ENCODE results near the gene DOCK2. TPM values are rescaled to one million over a fixed set of nuclear protein-coding genes. Genes with fewer than 3 reads are reported as not detected.
A peak's percentile ranks its signal among the peaks of the same experiment; 100 is the strongest.

Gene DOCK2
- polyA plus RNA-seq, 2 of the 4 experiments (the other 2 are of a cell fraction): 2.1 to 4.6 TPM

DNA sequence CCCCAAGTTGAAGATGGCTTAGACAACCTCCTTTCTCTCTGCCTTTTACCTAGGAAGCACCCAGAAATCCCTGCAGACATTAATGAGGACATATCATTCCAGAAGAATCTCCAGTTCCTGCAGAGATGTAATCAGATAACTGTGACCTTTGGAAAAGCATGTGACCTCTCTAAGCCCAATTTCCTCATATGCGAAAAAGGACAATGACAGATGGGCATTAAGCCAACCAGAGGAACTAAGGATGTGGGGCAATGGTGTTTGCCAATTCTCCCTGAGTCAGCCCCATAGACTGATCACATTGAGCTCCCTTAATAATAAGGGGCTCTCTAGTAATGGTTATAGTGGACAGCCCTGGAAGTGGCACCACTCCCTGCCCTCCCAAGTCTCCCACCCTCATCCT, 458.6 kb downstream of the DOCK2 start:
- FAIRE-seq (no peak), DNase-seq (ENCODE audit: low read depth in 1 of 2, low spot score in 1 of 2) (no peak), ATAC-seq (no peak)
- POLR2A ChIA-PET: no interaction called here
- Histone ChIP-seq H3K27ac (no peak overlapping the region), H3K9me3 (no peaks in the 10 kb centered on the region), H3K4me2 (peak overlapping the region; percentile 29; the same call in 1 of the 3 replicates), H3K4me1 (peaks cover 8% of the 10 kb centered on the region; the same call in 1 of the 3 replicates), H3K4me3 (no peak overlapping the region)
- TF ChIP-seq HOXA7 (CRISPR knock-in tag; IDR thresholded peaks at IDR 0.05) (no peak), GATA3 (IDR thresholded peaks at IDR 0.05; ENCODE audit: borderline replicate concordance) (peak; percentile 46; the same call in 1 of the 2 replicates)
- CTCF ChIA-PET: interaction anchor here (5.1 to 33.1 kb wide), 2 partner anchors 89 to 121 kb away, joined by 20 to 691 read pairs; no protein-coding TSS in a partner anchor
- WGBS (ENCODE audit: missing lambda C conversion rate): 6% methylated on average over 1 of the region's 1 CpG

DNA sequence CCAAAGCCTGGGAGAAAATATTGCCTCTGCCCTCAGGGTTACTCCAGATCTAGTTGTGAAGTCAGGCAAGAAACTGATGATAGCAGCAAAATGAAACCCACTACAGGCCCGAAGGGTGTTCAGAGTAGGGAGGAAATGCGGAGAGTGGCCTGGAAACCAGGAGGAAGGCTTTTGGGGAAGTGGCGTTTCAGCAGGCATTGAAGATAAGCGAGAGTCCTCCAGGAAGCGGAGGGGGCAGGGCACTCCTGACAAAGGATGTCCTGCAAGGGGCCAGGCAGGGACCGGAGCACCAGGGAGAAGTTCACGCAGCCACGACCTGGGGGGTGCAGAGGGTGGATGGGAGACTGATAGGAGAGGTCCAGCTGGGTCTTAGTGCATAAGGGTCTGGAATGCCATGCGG, 460.9 kb downstream of the DOCK2 start:
- Histone ChIP-seq H3K9me3 (no peaks in the 10 kb centered on the region), H3K27ac (no peak overlapping the region), H3K4me1 (peaks cover 8% of the 10 kb centered on the region; the same call in 1 of the 3 replicates), H3K4me3 (no peak overlapping the region), H3K4me2 (no peak overlapping the region)
- FAIRE-seq: no peak
- ChIA-PET POLR2A (no interaction called here), CTCF (interaction anchor here (0.6 to 33.1 kb wide), 10 partner anchors 14 to 396 kb away, joined by 3 to 691 read pairs (median 20); no protein-coding TSS in a partner anchor)
- TF ChIP-seq RCOR1 (IDR thresholded peaks at IDR 0.05; ENCODE audit: low read depth, low read length) (no peak), ZNF302 (CRISPR knock-in tag; IDR thresholded peaks at IDR 0.05) (no peak), JUNB (IDR thresholded peaks at IDR 0.05) (no peak), KDM1A (IDR thresholded peaks at IDR 0.05; ENCODE audit: low read depth) (no peak), TFCP2L1 (CRISPR knock-in tag; IDR thresholded peaks at IDR 0.05) (no peak), CHD4 (IDR thresholded peaks at IDR 0.05; ENCODE audit: borderline replicate concordance) (no peak)
- TF ChIP-seq, protein P1, sequence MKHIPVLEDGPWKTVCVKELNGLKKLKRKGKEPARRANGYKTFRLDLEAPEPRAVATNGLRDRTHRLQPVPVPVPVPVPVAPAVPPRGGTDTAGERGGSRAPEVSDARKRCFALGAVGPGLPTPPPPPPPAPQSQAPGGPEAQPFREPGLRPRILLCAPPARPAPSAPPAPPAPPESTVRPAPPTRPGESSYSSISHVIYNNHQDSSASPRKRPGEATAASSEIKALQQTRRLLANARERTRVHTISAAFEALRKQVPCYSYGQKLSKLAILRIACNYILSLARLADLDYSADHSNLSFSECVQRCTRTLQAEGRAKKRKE (CRISPR knock-in tag; IDR thresholded peaks at IDR 0.05; ENCODE audit: low read depth): no peak
- TF ChIP-seq, protein P2, sequence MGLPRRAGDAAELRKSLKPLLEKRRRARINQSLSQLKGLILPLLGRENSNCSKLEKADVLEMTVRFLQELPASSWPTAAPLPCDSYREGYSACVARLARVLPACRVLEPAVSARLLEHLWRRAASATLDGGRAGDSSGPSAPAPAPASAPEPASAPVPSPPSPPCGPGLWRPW (IDR thresholded peaks at IDR 0.05): no peak
- no peak for ATAC-seq
- no peak for DNase-seq (ENCODE audit: low read depth in 1 of 2, low spot score in 1 of 2)
- 86% methylated on average over 9 of the region's 9 CpGs for WGBS (ENCODE audit: missing lambda C conversion rate)

DNA sequence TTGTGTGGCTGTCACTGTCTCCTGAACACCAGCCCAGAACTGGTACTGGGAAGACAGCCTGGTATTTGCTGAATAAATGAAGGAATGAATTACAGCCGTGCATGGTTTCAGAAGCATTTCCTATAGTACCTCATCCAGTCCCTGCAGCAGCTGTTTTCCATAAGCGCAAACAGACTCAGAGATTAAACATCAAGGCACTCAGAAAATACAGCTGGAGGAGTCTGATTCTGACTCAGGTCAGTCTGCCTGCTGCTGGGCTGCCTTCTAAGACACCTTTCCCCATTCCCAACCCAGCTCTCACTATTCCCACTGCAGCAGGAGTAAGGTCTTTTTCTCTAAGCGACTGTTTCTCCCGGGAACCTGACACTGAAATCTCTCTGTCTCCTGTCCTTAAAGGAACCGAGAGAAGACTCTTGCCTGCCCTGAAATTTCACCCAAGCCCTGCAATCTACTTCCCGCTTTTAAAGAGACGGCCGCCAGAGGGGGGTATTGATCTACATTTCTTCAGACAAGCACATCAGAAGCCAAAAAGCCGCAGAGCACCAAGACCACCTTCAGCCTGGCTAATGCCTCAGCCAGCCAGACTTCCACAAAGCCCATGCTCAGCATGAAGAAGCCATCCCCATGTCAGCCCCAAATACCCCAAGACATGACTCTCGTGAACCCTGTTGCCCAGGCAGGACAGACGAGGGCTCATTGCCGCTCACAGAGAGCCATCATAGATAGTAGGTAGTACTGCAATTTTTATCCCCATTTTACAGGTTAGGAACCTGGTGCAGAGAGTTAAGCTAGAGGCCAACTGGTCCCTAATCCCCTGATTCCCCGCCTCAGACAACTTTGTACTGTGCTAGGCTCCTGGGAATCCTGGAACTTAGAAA, 463.2 kb downstream of the DOCK2 start:
- no peak overlapping the region for H3K4me3 ChIP-seq
- ChIA-PET POLR2A (no interaction called here), CTCF (interaction anchor here (0.6 to 33.1 kb wide), 55 partner anchors 8 to 408 kb away, joined by 3 to 691 read pairs (median 4); partner anchors contain the start of genes C5orf58 and INSYN2B)
- H3K4me2 ChIP-seq: no peak overlapping the region; the same call in 2 of the 3 replicates
- ATAC-seq (peak; percentile 80 to 90), FAIRE-seq (no peak), DNase-seq (ENCODE audit: low read depth in 1 of 2, low spot score in 1 of 2) (peak; percentile 54 to 78)
- no peak for TF ChIP-seq CHD4 (IDR thresholded peaks at IDR 0.05; ENCODE audit: borderline replicate concordance)
- no peak for TF ChIP-seq FOSL2 (IDR thresholded peaks at IDR 0.05)
- no peak for TF ChIP-seq FOSL2 (CRISPR knock-in tag; IDR thresholded peaks at IDR 0.05)
- TF ChIP-seq NFE2L2 (conservative IDR thresholded peaks at IDR 0.05; ENCODE audit: low read length): no peak
- TF ChIP-seq PHF8 (IDR thresholded peaks at IDR 0.05; ENCODE audit: borderline replicate concordance, low read depth): no peak
- TF ChIP-seq, protein P1 (CRISPR knock-in tag; IDR thresholded peaks at IDR 0.05; ENCODE audit: low read depth): no peak
- TF ChIP-seq ZNF302 (CRISPR knock-in tag; IDR thresholded peaks at IDR 0.05): no peak
- TF ChIP-seq TFCP2L1 (CRISPR knock-in tag; IDR thresholded peaks at IDR 0.05): no peak
- no peak for TF ChIP-seq MAZ (IDR thresholded peaks at IDR 0.05; ENCODE audit: borderline replicate concordance, low read depth, low read length)
- TF ChIP-seq SREBF2 (IDR thresholded peaks at IDR 0.05): no peak
- TF ChIP-seq EHF (CRISPR knock-in tag; IDR thresholded peaks at IDR 0.05): no peak
- no peak for TF ChIP-seq KDM1A (IDR thresholded peaks at IDR 0.05; ENCODE audit: low read depth)
- TF ChIP-seq RAD21 (conservative IDR thresholded peaks at IDR 0.05 in 1 of 2, IDR thresholded peaks at IDR 0.05 in 1 of 2): peak; percentile 95 to 98
- TF ChIP-seq RNF2 (IDR thresholded peaks at IDR 0.05; ENCODE audit: borderline replicate concordance, low read depth): no peak
- TF ChIP-seq SMC3 (IDR thresholded peaks at IDR 0.05): peak; percentile 99
- no peak for TF ChIP-seq RCOR1 (IDR thresholded peaks at IDR 0.05; ENCODE audit: low read depth, low read length)
- TF ChIP-seq, protein P3, sequence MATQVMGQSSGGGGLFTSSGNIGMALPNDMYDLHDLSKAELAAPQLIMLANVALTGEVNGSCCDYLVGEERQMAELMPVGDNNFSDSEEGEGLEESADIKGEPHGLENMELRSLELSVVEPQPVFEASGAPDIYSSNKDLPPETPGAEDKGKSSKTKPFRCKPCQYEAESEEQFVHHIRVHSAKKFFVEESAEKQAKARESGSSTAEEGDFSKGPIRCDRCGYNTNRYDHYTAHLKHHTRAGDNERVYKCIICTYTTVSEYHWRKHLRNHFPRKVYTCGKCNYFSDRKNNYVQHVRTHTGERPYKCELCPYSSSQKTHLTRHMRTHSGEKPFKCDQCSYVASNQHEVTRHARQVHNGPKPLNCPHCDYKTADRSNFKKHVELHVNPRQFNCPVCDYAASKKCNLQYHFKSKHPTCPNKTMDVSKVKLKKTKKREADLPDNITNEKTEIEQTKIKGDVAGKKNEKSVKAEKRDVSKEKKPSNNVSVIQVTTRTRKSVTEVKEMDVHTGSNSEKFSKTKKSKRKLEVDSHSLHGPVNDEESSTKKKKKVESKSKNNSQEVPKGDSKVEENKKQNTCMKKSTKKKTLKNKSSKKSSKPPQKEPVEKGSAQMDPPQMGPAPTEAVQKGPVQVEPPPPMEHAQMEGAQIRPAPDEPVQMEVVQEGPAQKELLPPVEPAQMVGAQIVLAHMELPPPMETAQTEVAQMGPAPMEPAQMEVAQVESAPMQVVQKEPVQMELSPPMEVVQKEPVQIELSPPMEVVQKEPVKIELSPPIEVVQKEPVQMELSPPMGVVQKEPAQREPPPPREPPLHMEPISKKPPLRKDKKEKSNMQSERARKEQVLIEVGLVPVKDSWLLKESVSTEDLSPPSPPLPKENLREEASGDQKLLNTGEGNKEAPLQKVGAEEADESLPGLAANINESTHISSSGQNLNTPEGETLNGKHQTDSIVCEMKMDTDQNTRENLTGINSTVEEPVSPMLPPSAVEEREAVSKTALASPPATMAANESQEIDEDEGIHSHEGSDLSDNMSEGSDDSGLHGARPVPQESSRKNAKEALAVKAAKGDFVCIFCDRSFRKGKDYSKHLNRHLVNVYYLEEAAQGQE (IDR thresholded peaks at IDR 0.05): no peak
- TF ChIP-seq, protein P4, sequence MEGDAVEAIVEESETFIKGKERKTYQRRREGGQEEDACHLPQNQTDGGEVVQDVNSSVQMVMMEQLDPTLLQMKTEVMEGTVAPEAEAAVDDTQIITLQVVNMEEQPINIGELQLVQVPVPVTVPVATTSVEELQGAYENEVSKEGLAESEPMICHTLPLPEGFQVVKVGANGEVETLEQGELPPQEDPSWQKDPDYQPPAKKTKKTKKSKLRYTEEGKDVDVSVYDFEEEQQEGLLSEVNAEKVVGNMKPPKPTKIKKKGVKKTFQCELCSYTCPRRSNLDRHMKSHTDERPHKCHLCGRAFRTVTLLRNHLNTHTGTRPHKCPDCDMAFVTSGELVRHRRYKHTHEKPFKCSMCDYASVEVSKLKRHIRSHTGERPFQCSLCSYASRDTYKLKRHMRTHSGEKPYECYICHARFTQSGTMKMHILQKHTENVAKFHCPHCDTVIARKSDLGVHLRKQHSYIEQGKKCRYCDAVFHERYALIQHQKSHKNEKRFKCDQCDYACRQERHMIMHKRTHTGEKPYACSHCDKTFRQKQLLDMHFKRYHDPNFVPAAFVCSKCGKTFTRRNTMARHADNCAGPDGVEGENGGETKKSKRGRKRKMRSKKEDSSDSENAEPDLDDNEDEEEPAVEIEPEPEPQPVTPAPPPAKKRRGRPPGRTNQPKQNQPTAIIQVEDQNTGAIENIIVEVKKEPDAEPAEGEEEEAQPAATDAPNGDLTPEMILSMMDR (IDR thresholded peaks at IDR 0.05): peak; percentile 89
- H3K9me3 ChIP-seq: no peaks in the 10 kb centered on the region
- peaks cover 7% of the 10 kb centered on the region; the same call in 1 of the 3 replicates for H3K4me1 ChIP-seq
- WGBS (ENCODE audit: missing lambda C conversion rate): 29% methylated on average over 13 of the region's 13 CpGs
- peak overlapping the region in 1 of 2 experiments; percentile 67; a peak in 3 of 6 replicates for H3K27ac ChIP-seq

Measured in A549 (cell line).